Stimulated activated memory B cell treated with anti-CD40 and anti-IgM and Interleukin-4, amounts not matched to agents 10 μg/mL and 1 μg/mL and 100 μg/mL, for 72 hours (primary cell): ENCODE measurements around the gene RAB7B.

Experiments used
- ATAC-seq: fragments of 150-1000 bp; cut with Tn5 transposase; 2 replicates; pipeline ENCODE4 v1.10.0; 2021
- H3K27ac Mint-ChIP-seq: one replicate; pipeline ENCODE4 v1.8.0; 2022; ENCODE audit warnings: mild to moderate bottlenecking, mixed read lengths
- H3K27me3 Mint-ChIP-seq: one replicate; pipeline ENCODE4 v1.8.0; 2022; ENCODE audit warnings: mixed read lengths
- H3K36me3 Mint-ChIP-seq: one replicate; pipeline ENCODE4 v1.8.0; 2022; ENCODE audit warnings: mixed read lengths
- H3K4me1 Mint-ChIP-seq: one replicate; pipeline ENCODE4 v1.8.0; 2022; ENCODE audit warnings: mixed read lengths
- H3K4me3 Mint-ChIP-seq: one replicate; pipeline ENCODE4 v1.8.0; 2022; ENCODE audit warnings: mild to moderate bottlenecking, moderate library complexity, mixed read lengths
- H3K9me3 Mint-ChIP-seq: one replicate; pipeline ENCODE4 v1.8.0; 2022; ENCODE audit warnings: mixed read lengths

The RAB7B gene

GRCh38 chr1:206032380-206033140 is 29.4 kb upstream of the RAB7B start:
- no peak overlapping the region for H3K4me3 Mint-ChIP-seq
- H3K27me3 Mint-ChIP-seq: no peaks in the 10 kb centered on the region
- peaks cover 62% of the 10 kb centered on the region for H3K4me1 Mint-ChIP-seq
- no peak for ATAC-seq
- no peaks in the 10 kb centered on the region for H3K36me3 Mint-ChIP-seq
- no peaks in the 10 kb centered on the region for H3K9me3 Mint-ChIP-seq
- peak overlapping the region; percentile 95 for H3K27ac Mint-ChIP-seq

GRCh38 chr1:206030714-206031113 is 27.5 kb upstream of the RAB7B start:
- no peaks in the 10 kb centered on the region for H3K9me3 Mint-ChIP-seq
- no peak overlapping the region for H3K4me3 Mint-ChIP-seq
- peak overlapping the region; percentile 0 for H3K27ac Mint-ChIP-seq
- no peaks in the 10 kb centered on the region for H3K27me3 Mint-ChIP-seq
- peak; percentile 88 for ATAC-seq
- no peaks in the 10 kb centered on the region for H3K36me3 Mint-ChIP-seq
- peaks cover 45% of the 10 kb centered on the region for H3K4me1 Mint-ChIP-seq

- no peaks in the 10 kb centered on the region for H3K36me3 Mint-ChIP-seq
- no peak overlapping the region for H3K4me3 Mint-ChIP-seq
These were observed 27.0 kb upstream of the RAB7B start for GRCh38 chr1:206030191-206030590.

GRCh38 chr1:206029484-206029883 is 26.3 kb upstream of the RAB7B start:
- H3K4me3 Mint-ChIP-seq: no peak overlapping the region
- no peaks in the 10 kb centered on the region for H3K36me3 Mint-ChIP-seq
- peak overlapping the region; percentile 0 for H3K27ac Mint-ChIP-seq
- H3K9me3 Mint-ChIP-seq: no peaks in the 10 kb centered on the region
- peaks cover 37% of the 10 kb centered on the region for H3K4me1 Mint-ChIP-seq
- ATAC-seq: no peak
- H3K27me3 Mint-ChIP-seq: no peaks in the 10 kb centered on the region

More at GRCh38 chr1:206030191-206030590, 27.0 kb upstream of the RAB7B start:
- no peaks in the 10 kb centered on the region for H3K9me3 Mint-ChIP-seq
- H3K4me1 Mint-ChIP-seq: peaks cover 44% of the 10 kb centered on the region
- ATAC-seq: no peak
- peak overlapping the region; percentile 0 for H3K27ac Mint-ChIP-seq
- no peaks in the 10 kb centered on the region for H3K27me3 Mint-ChIP-seq

- ATAC-seq: no peak
- peaks cover 8% of the 10 kb centered on the region for H3K27me3 Mint-ChIP-seq
- H3K4me1 Mint-ChIP-seq: peaks cover 10% of the 10 kb centered on the region
- no peaks in the 10 kb centered on the region for H3K9me3 Mint-ChIP-seq
- no peaks in the 10 kb centered on the region for H3K36me3 Mint-ChIP-seq
- H3K4me3 Mint-ChIP-seq: no peak overlapping the region
- H3K27ac Mint-ChIP-seq: no peak overlapping the region
These were observed 22.2 kb upstream of the RAB7B start for GRCh38 chr1:206025283-206025820.

GRCh38 chr1:206023695-206024094 is 20.5 kb upstream of the RAB7B start, which contains the start of gene CTSE:
CTSE (minus strand) TSS chr1:206023895; CDS start chr1:206023791, 104 bp downstream.
- no peak for ATAC-seq
- Mint-ChIP-seq H3K4me3 (no peak within 1 kb of the TSS), H3K4me1 (peaks cover 9% of the 10 kb centered on the region), H3K9me3 (no peaks in the 10 kb centered on the region), H3K27me3 (peaks cover 8% of the 10 kb centered on the region), H3K27ac (no peak within 1 kb of the TSS), H3K36me3 (no peaks in the 10 kb centered on the region)

GRCh38 chr1:206022766-206023165 is 19.6 kb upstream of the RAB7B start:
- H3K36me3 Mint-ChIP-seq: no peaks in the 10 kb centered on the region

GRCh38 chr1:206021626-206022365 is 18.6 kb upstream of the RAB7B start:
- no peaks in the 10 kb centered on the region for H3K9me3 Mint-ChIP-seq
- no peaks in the 10 kb centered on the region for H3K36me3 Mint-ChIP-seq
- H3K27me3 Mint-ChIP-seq: peaks cover 8% of the 10 kb centered on the region
- ATAC-seq: no peak
- peaks cover 9% of the 10 kb centered on the region for H3K4me1 Mint-ChIP-seq
- peak overlapping the region; percentile 42 for H3K27ac Mint-ChIP-seq
- H3K4me3 Mint-ChIP-seq: no peak overlapping the region

More at GRCh38 chr1:206022766-206023165, 19.6 kb upstream of the RAB7B start:
- Mint-ChIP-seq H3K4me1 (peaks cover 9% of the 10 kb centered on the region), H3K27ac (no peak overlapping the region), H3K4me3 (no peak overlapping the region), H3K27me3 (peaks cover 8% of the 10 kb centered on the region), H3K9me3 (no peaks in the 10 kb centered on the region)
- no peak for ATAC-seq

- no peaks in the 10 kb centered on the region for H3K9me3 Mint-ChIP-seq
- H3K27ac Mint-ChIP-seq: no peak overlapping the region
- H3K4me3 Mint-ChIP-seq: no peak overlapping the region
- H3K36me3 Mint-ChIP-seq: no peaks in the 10 kb centered on the region
- H3K27me3 Mint-ChIP-seq: peaks cover 8% of the 10 kb centered on the region
- H3K4me1 Mint-ChIP-seq: peaks cover 9% of the 10 kb centered on the region
- ATAC-seq: no peak
These were observed 17.9 kb upstream of the RAB7B start for GRCh38 chr1:206021008-206021625.

GRCh38 chr1:206020393-206021007 is 17.3 kb upstream of the RAB7B start:
- H3K36me3 Mint-ChIP-seq: no peaks in the 10 kb centered on the region
- no peak for ATAC-seq
- H3K4me1 Mint-ChIP-seq: peaks cover 9% of the 10 kb centered on the region
- H3K4me3 Mint-ChIP-seq: no peak overlapping the region
- peaks cover 8% of the 10 kb centered on the region for H3K27me3 Mint-ChIP-seq
- H3K27ac Mint-ChIP-seq: no peak overlapping the region
- no peaks in the 10 kb centered on the region for H3K9me3 Mint-ChIP-seq

- Mint-ChIP-seq H3K4me3 (no peak overlapping the region), H3K27ac (no peak overlapping the region), H3K9me3 (no peaks in the 10 kb centered on the region), H3K27me3 (no peaks in the 10 kb centered on the region), H3K36me3 (no peaks in the 10 kb centered on the region), H3K4me1 (peaks cover 47% of the 10 kb centered on the region)
- ATAC-seq: no peak
These were observed 11.9 kb upstream of the RAB7B start for GRCh38 chr1:206015071-206015470.

GRCh38 chr1:206014601-206015000 is 11.4 kb upstream of the RAB7B start:
- Mint-ChIP-seq H3K9me3 (no peaks in the 10 kb centered on the region), H3K36me3 (no peaks in the 10 kb centered on the region), H3K4me1 (peaks cover 47% of the 10 kb centered on the region), H3K27me3 (no peaks in the 10 kb centered on the region), H3K27ac (peak overlapping the region; percentile 21), H3K4me3 (no peak overlapping the region)
- ATAC-seq: no peak

GRCh38 chr1:206013026-206013795 is 10.0 kb upstream of the RAB7B start:
- H3K9me3 Mint-ChIP-seq: no peaks in the 10 kb centered on the region
- H3K27me3 Mint-ChIP-seq: no peaks in the 10 kb centered on the region
- ATAC-seq: no peak
- peaks cover 47% of the 10 kb centered on the region for H3K4me1 Mint-ChIP-seq
- peak overlapping the region; percentile 41 for H3K4me3 Mint-ChIP-seq
- no peaks in the 10 kb centered on the region for H3K36me3 Mint-ChIP-seq
- peak overlapping the region; percentile 90 for H3K27ac Mint-ChIP-seq

- H3K9me3 Mint-ChIP-seq: no peaks in the 10 kb centered on the region
- no peaks in the 10 kb centered on the region for H3K36me3 Mint-ChIP-seq
- no peaks in the 10 kb centered on the region for H3K27me3 Mint-ChIP-seq
- H3K4me3 Mint-ChIP-seq: peak overlapping the region; percentile 41
- peaks cover 47% of the 10 kb centered on the region for H3K4me1 Mint-ChIP-seq
- peak; percentile 99 for ATAC-seq
- peak overlapping the region; percentile 90 for H3K27ac Mint-ChIP-seq
These were observed 9.1 kb upstream of the RAB7B start for GRCh38 chr1:206012086-206012859.
